Keratinocyte (primary cell): ENCODE results near the gene CTNND2. TPM values are rescaled to one million over a fixed set of nuclear protein-coding genes. Genes with fewer than 3 reads are reported as not detected.

Source experiments
- DNase-seq: peaks from one replicate; pipeline ENCODE4 v3.0.0-alpha.2; 2011; ENCODE audit warnings: low read depth, missing footprints, low spot score
- FAIRE-seq: peaks from 2 replicates; lab custom pipeline; 2011; peaks lifted over from hg19 to GRCh38; lab: Jason Lieb, UNC
- H2AFZ ChIP-seq: 2 replicates; pipeline ENCODE4 v1.6.0; 2012; ENCODE audit warnings: low read length, control low read depth, inconsistent platforms; ENCODE audit not compliant: control insufficient read depth
- H3K27ac ChIP-seq: 2 replicates; pipeline ENCODE4 v1.5.1; 2011; ENCODE audit warnings: low read length; ENCODE audit not compliant: control insufficient read depth, insufficient read depth
- H3K27me3 ChIP-seq: 3 replicates; pipeline ENCODE4 v1.6.0; 2011; ENCODE audit warnings: low read length; ENCODE audit not compliant: control insufficient read depth, insufficient read depth; ENCODE audit errors: extremely low read depth
- H3K36me3 ChIP-seq, 2 experiments: 2 replicates in 1 of 2; 3 replicates in 1 of 2; pipeline ENCODE4 v1.5.1; 2011; ENCODE audit warnings: low read length in 2 of 2, mild to moderate bottlenecking in 1 of 2; ENCODE audit not compliant: control insufficient read depth in 2 of 2, insufficient read depth in 2 of 2; ENCODE audit errors: extremely low read depth in 1 of 2
- H3K4me1 ChIP-seq: 3 replicates; pipeline ENCODE4 v1.5.1; 2011; ENCODE audit warnings: low read length; ENCODE audit not compliant: control insufficient read depth, insufficient read depth; ENCODE audit errors: extremely low read depth
- H3K4me2 ChIP-seq: 3 replicates; pipeline ENCODE4 v1.6.0; 2011; ENCODE audit warnings: low read depth, low read length; ENCODE audit not compliant: control insufficient read depth, insufficient read depth; ENCODE audit errors: extremely low read depth
- H3K4me3 ChIP-seq, 3 experiments: fragments of 200-600 bp in 1 of 3; sonication (generic) in 1 of 3; 2 replicates in 2 of 3; 3 replicates in 1 of 3; pipeline ENCODE4 v1.5.1; 2011 to 2016; ENCODE audit warnings: low read length in 3 of 3, mild to moderate bottlenecking in 3 of 3, control low read depth in 2 of 3, inconsistent platforms in 1 of 3, low read depth in 1 of 3, mixed read lengths in 1 of 3, mixed run types in 1 of 3, moderate library complexity in 1 of 3; ENCODE audit not compliant: control insufficient read depth in 2 of 3, insufficient read depth in 2 of 3; ENCODE audit errors: extremely low read depth in 1 of 3
- H3K79me2 ChIP-seq: 2 replicates; pipeline ENCODE4 v1.6.0; 2012; ENCODE audit warnings: low read length; ENCODE audit not compliant: control insufficient read depth, insufficient read depth
- H3K9ac ChIP-seq: 3 replicates; pipeline ENCODE4 v1.6.0; 2011; ENCODE audit warnings: low read length; ENCODE audit not compliant: control insufficient read depth, insufficient read depth; ENCODE audit errors: extremely low read depth
- H3K9me1 ChIP-seq: 3 replicates; pipeline ENCODE4 v1.6.0; 2011; ENCODE audit warnings: low read length; ENCODE audit not compliant: control insufficient read depth, insufficient read depth; ENCODE audit errors: extremely low read depth
- H3K9me3 ChIP-seq: 2 replicates; pipeline ENCODE4 v1.5.1; 2012; ENCODE audit warnings: low read depth, low read length; ENCODE audit not compliant: control insufficient read depth
- H4K20me1 ChIP-seq: 3 replicates; pipeline ENCODE4 v1.6.0; 2011; ENCODE audit warnings: low read length; ENCODE audit not compliant: control insufficient read depth, insufficient read depth; ENCODE audit errors: extremely low read depth
- EZH2 ChIP-seq: IDR thresholded peaks from one replicate; pipeline ENCODE4 v1.6.1; 2012; ENCODE audit warnings: inconsistent platforms, mild to moderate bottlenecking, low read length, moderate library complexity
- dilution Hi-C: fragments of 300-500 bp; cut with MboI; formaldehyde crosslinking; loops from one replicate; pipeline ENCODE4 v1.7.0; 2020; ENCODE audit warnings: low sequenced_read_pairs; ENCODE audit not compliant: extremely low pct_ligation_motif_present
- polyA plus RNA-seq, 5 experiments: library from polyadenylated mRNA; depleted of rRNA in 3 of 5; stranded (reverse) in 3 of 5; stranded (forward) in 1 of 5; unstranded in 1 of 5; fragments of >200 nt; gene quantifications; 1 replicate in 1 of 5; 2 replicates in 3 of 5; 3 replicates in 1 of 5; pipeline versions ENCODE4 v1.2.1 to v1.2.3, GENCODE V29; 2011 to 2012; ENCODE audit warnings: missing spikeins in 2 of 5, low read depth in 1 of 5, low replicate concordance in 1 of 5
- TF ChIP-seq, protein P1 (sequence below), 3 experiments: IDR thresholded peaks in 1 of 3; conservative IDR thresholded peaks in 1 of 3; optimal IDR thresholded peaks in 1 of 3; 2 replicates in 2 of 3; 3 replicates in 1 of 3; pipeline versions ENCODE3 to v1.5.1; 2011; ENCODE audit warnings: low read length in 3 of 3, mild to moderate bottlenecking in 3 of 3, moderate library complexity in 2 of 3, control low read depth in 1 of 3, inconsistent platforms in 1 of 3; ENCODE audit not compliant: insufficient read depth in 2 of 3; ENCODE audit errors: extremely low read depth in 1 of 3

CTNND2 gene
- polyA plus RNA-seq, 1 donor (not counting 4 experiments of a cell fraction or from before 2014, with no cell fraction given): not detected

DNA sequence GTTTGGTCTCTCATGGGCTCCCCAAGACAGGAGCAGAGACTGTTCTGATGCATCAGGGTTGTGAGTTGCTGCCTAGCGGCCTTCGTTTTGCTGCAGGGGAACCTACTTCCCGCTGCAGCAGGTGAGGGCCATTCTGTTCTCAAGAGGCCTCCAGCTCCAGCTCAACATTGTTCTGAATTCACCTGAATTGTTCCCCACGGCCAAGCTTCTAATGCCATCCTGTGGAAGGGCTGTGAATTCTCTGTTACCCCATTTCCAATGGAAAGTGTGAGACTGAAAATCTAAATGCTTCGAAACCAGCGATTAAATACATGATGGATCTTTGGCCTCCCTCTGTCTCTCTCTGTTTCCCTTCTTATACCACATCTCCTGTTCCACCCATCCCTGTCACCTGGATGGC lies 794.1 kb downstream of the CTNND2 start:
- Histone ChIP-seq H3K36me3 (no peaks in the 10 kb centered on the region), H3K9me1 (no peaks in the 10 kb centered on the region), H3K9me3 (no peaks in the 10 kb centered on the region), H3K79me2 (no peaks in the 10 kb centered on the region), H3K4me3 (no peak overlapping the region), H3K27ac (no peak overlapping the region), H3K9ac (no peak overlapping the region), H2AFZ (no peak overlapping the region), H3K4me2 (no peak overlapping the region), H3K27me3 (no peaks in the 10 kb centered on the region), H3K4me1 (no peaks in the 10 kb centered on the region), H4K20me1 (no peaks in the 10 kb centered on the region)
- no peak for TF ChIP-seq EZH2
- TF ChIP-seq, protein P1, sequence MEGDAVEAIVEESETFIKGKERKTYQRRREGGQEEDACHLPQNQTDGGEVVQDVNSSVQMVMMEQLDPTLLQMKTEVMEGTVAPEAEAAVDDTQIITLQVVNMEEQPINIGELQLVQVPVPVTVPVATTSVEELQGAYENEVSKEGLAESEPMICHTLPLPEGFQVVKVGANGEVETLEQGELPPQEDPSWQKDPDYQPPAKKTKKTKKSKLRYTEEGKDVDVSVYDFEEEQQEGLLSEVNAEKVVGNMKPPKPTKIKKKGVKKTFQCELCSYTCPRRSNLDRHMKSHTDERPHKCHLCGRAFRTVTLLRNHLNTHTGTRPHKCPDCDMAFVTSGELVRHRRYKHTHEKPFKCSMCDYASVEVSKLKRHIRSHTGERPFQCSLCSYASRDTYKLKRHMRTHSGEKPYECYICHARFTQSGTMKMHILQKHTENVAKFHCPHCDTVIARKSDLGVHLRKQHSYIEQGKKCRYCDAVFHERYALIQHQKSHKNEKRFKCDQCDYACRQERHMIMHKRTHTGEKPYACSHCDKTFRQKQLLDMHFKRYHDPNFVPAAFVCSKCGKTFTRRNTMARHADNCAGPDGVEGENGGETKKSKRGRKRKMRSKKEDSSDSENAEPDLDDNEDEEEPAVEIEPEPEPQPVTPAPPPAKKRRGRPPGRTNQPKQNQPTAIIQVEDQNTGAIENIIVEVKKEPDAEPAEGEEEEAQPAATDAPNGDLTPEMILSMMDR (optimal IDR thresholded peaks at IDR 0.05 in 1 of 3, IDR thresholded peaks at IDR 0.05 in 1 of 3, conservative IDR thresholded peaks at IDR 0.05 in 1 of 3; ENCODE audit: extremely low read depth in 1 of 3, insufficient read depth in 2 of 3, low read length in 3 of 3): no peak
- no peak for FAIRE-seq
- no peak for DNase-seq
- dilution Hi-C loops: no loop called here

DNA sequence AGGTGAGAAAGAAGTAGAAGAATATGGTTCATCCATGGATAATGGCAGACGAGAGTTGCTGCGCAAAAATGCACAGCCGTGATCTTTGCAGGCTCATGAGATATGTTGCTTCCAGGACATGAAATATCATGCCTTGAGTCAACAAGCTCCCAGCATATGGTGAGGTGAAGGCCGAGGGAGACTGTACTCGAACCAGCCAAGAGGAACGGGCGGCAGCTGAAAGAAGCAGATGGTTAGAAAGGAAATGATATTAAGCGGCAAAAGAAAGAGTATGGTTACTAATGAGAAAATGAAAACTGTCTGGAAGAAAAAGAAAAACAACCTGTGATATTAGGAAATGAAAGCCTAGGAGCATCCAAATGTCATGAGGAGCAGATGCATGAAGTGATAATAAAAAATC lies 798.5 kb downstream of the CTNND2 start:
- Histone ChIP-seq H3K79me2 (no peaks in the 10 kb centered on the region), H2AFZ (no peak overlapping the region)
- dilution Hi-C loops: no loop called here

More for the DNA sequence above, 798.5 kb downstream of the CTNND2 start:
- Histone ChIP-seq H3K4me2 (no peak overlapping the region), H3K4me3 (no peak overlapping the region), H3K36me3 (no peaks in the 10 kb centered on the region), H3K9me1 (no peaks in the 10 kb centered on the region), H3K4me1 (no peaks in the 10 kb centered on the region), H3K9me3 (no peaks in the 10 kb centered on the region), H3K27ac (no peak overlapping the region), H3K9ac (no peak overlapping the region), H4K20me1 (no peaks in the 10 kb centered on the region), H3K27me3 (no peaks in the 10 kb centered on the region)
- FAIRE-seq: no peak
- TF ChIP-seq, protein P1 (optimal IDR thresholded peaks at IDR 0.05 in 1 of 3, IDR thresholded peaks at IDR 0.05 in 1 of 3, conservative IDR thresholded peaks at IDR 0.05 in 1 of 3; ENCODE audit: extremely low read depth in 1 of 3, insufficient read depth in 2 of 3, low read length in 3 of 3): no peak
- TF ChIP-seq EZH2: no peak
- DNase-seq: no peak
